ENCODE results near the gene MAP3K13.

GRCh38 chr3:185320949-185321348 lies 42.0 kb upstream of the MAP3K13 start:
- no peak for TF ChIP-seq GATA2 (IDR thresholded peaks at IDR 0.05; ENCODE audit: low read depth, low read length)
- no peak for TF ChIP-seq GATA3 (IDR thresholded peaks at IDR 0.05; ENCODE audit: low read depth, low read length)
